Occipital lobe (tissue), 2 donors: ENCODE data around the gene LCLAT1. TPM values are rescaled to one million over a fixed set of nuclear protein-coding genes. Genes with fewer than 3 reads are reported as not detected.
"Not testable (repeated sequence)": the region's sequence is repeated elsewhere in the genome, so short reads cannot be mapped to it uniquely, and the experiment has no call there.

ENCODE experiments used
- DNase-seq: peaks from one replicate; lab custom pipeline; 2025; lab: John Stamatoyannopoulos, UW
- total RNA-seq: library from RNA; depleted of rRNA; stranded (reverse); fragments of >200 nt; gene quantifications from one replicate; pipeline ENCODE4 v1.2.3, GENCODE V29; 2014

The LCLAT1 gene
- total RNA-seq, 1 donor from 2014 or later: 34.8 TPM

GRCh38 chr2:30590407-30590806, 143.4 kb downstream of the LCLAT1 start:
- no peak for DNase-seq

- DNase-seq: no peak
Observed at GRCh38 chr2:30591186-30591585, 144.1 kb downstream of the LCLAT1 start.

GRCh38 chr2:30601375-30601774, 154.3 kb downstream of the LCLAT1 start:
- no peak for DNase-seq

GRCh38 chr2:30605197-30605596, 158.2 kb downstream of the LCLAT1 start:
- DNase-seq: no peak

GRCh38 chr2:30608643-30609042, 161.6 kb downstream of the LCLAT1 start:
- DNase-seq: no peak

- DNase-seq: no peak
Observed at GRCh38 chr2:30611583-30611982, 164.5 kb downstream of the LCLAT1 start.

- no peak for DNase-seq
Observed at GRCh38 chr2:30612371-30612770, 165.3 kb downstream of the LCLAT1 start.

GRCh38 chr2:30613001-30613400, 166.0 kb downstream of the LCLAT1 start:
- no peak for DNase-seq

GRCh38 chr2:30614227-30614626, 167.2 kb downstream of the LCLAT1 start:
- not testable (repeated sequence) for DNase-seq

- DNase-seq: no peak
Observed at GRCh38 chr2:30615926-30616325, 168.9 kb downstream of the LCLAT1 start.

GRCh38 chr2:30620102-30620501, 173.1 kb downstream of the LCLAT1 start:
- no peak for DNase-seq

GRCh38 chr2:30621836-30622235, 174.8 kb downstream of the LCLAT1 start:
- no peak for DNase-seq

GRCh38 chr2:30622452-30622851, 175.4 kb downstream of the LCLAT1 start:
- DNase-seq: no peak

- DNase-seq: no peak
Observed at GRCh38 chr2:30625276-30625675, 178.2 kb downstream of the LCLAT1 start.

- DNase-seq: no peak
Observed at GRCh38 chr2:30625701-30626100, 178.7 kb downstream of the LCLAT1 start.

GRCh38 chr2:30626397-30626796, 179.4 kb downstream of the LCLAT1 start:
- DNase-seq: no peak

- DNase-seq: no peak
Observed at GRCh38 chr2:30627151-30627550, 180.1 kb downstream of the LCLAT1 start.

- no peak for DNase-seq
Observed at GRCh38 chr2:30628341-30628740, 181.3 kb downstream of the LCLAT1 start.

- no peak for DNase-seq
Observed at GRCh38 chr2:30629866-30630265, 182.8 kb downstream of the LCLAT1 start.

- no peak for DNase-seq
Observed at GRCh38 chr2:30631051-30631671, 184.1 kb downstream of the LCLAT1 start.

- no peak for DNase-seq
Observed at GRCh38 chr2:30633039-30633438, 186.0 kb downstream of the LCLAT1 start.

- DNase-seq: no peak
Observed at GRCh38 chr2:30636311-30636710, 189.3 kb downstream of the LCLAT1 start.

- DNase-seq: no peak
Observed at GRCh38 chr2:30639836-30640235, 192.8 kb downstream of the LCLAT1 start.

- DNase-seq: no peak
Observed at GRCh38 chr2:30641765-30642345, 194.8 kb downstream of the LCLAT1 start.
